Measurements from ENCODE around the gene ZSWIM7.

ZSWIM7 gene

DNA sequence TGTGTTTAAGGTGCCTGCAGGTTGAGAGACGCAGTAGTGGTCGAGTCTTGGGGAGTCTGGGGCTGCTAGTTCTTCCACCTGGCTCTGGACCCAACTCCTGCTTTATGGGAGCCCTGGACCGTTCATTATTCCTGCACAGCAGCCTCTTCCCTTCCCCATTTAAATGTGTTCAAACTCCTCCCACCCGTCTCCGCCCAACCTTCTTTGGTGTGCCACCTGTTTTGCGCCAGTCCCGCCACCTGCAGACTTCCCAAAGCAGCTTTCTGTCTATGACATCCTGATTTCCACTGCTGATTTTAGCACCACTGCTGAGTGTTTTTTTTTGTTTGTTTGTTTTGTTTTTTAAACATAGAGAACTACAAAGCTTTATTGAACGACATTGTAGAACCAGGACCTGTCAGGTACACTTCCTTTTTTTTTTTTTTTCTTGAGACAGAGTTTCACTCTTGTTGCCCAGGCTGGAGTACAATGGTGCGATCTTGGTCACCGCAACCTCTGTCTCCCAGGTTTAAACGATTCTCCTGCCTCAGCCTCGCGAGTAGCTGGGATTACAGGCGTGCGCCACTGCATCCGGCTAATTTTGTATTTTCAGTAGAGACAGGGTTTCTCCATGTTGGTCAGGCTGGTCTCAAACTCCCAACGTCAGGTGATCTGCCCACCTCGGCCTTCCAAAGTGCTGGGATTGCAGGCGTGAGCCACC is 41.7 kb downstream of the ZSWIM7 start:
- no peak overlapping the region for H3K27ac ChIP-seq
- no peak overlapping the region for H3K4me3 ChIP-seq
- no peak for DNase-seq (ENCODE audit: low spot score)
- TF ChIP-seq CTCF (IDR thresholded peaks at IDR 0.05): no peak

GRCh38 chr17:15957206-15957605 is 42.3 kb downstream of the ZSWIM7 start:
- DNase-seq (ENCODE audit: low spot score): no peak
- TF ChIP-seq CTCF (IDR thresholded peaks at IDR 0.05): no peak
- H3K4me3 ChIP-seq: no peak overlapping the region
- H3K27ac ChIP-seq: no peak overlapping the region

- DNase-seq (ENCODE audit: low spot score): no peak
- TF ChIP-seq CTCF (IDR thresholded peaks at IDR 0.05): no peak
Measured at GRCh38 chr17:15955793-15956541, 43.5 kb downstream of the ZSWIM7 start.

DNA sequence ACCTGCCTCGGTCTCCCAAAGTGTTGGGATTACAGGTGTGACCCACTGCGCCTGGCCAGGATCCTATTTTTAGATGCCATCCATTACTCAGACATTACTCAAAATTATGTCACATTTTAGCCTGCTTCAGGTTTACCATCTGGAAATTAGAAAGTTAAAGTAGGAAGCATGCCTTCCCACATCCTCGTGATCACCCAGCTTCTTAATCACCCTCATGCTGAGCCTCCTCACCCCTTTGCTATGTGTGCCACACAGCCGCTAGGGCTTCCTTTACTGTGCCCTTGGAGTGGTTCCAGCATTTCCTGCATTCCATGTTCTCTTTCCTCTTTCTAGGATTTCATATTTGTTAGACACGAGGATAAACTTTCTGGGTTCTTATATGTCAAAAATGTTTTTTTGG is 45.3 kb downstream of the ZSWIM7 start:
- H3K4me3 ChIP-seq: no peak overlapping the region
- TF ChIP-seq CTCF (IDR thresholded peaks at IDR 0.05): no peak
- DNase-seq (ENCODE audit: low spot score): no peak
- H3K27ac ChIP-seq: no peak overlapping the region

More at GRCh38 chr17:15955793-15956541, 43.5 kb downstream of the ZSWIM7 start:
- H3K27ac ChIP-seq: no peak overlapping the region
- H3K4me3 ChIP-seq: no peak overlapping the region

GRCh38 chr17:15952916-15953790 is 46.4 kb downstream of the ZSWIM7 start:
- no peak overlapping the region for H3K27ac ChIP-seq
- DNase-seq (ENCODE audit: low spot score): no peak
- no peak for TF ChIP-seq CTCF (IDR thresholded peaks at IDR 0.05)
- H3K4me3 ChIP-seq: no peak overlapping the region

GRCh38 chr17:15952048-15952532 is 47.4 kb downstream of the ZSWIM7 start:
- Histone ChIP-seq H3K27ac (no peak overlapping the region), H3K4me3 (no peak overlapping the region)
- TF ChIP-seq CTCF (IDR thresholded peaks at IDR 0.05): no peak
- DNase-seq (ENCODE audit: low spot score): no peak
